ES-I3 (cell line): ENCODE results near the gene AHCYL2.
"Not testable (repeated sequence)": the region's sequence is repeated elsewhere in the genome, so short reads cannot be mapped to it uniquely, and the experiment has no call there.

ENCODE experiments used
- H3K36me3 ChIP-seq: 2 replicates; pipeline ENCODE4 v1.6.1; 2013; ENCODE audit warnings: mild to moderate bottlenecking, low read length, control low read depth, moderate library complexity; ENCODE audit not compliant: insufficient read depth
- H3K4me1 ChIP-seq: 2 replicates; pipeline ENCODE4 v1.6.1; 2013; ENCODE audit warnings: mild to moderate bottlenecking, control low read depth, low read length; ENCODE audit not compliant: insufficient read depth
- H3K9ac ChIP-seq: 2 replicates; pipeline ENCODE4 v1.6.1; 2013; ENCODE audit warnings: low read depth, mild to moderate bottlenecking, low read length, moderate library complexity
- H3K9me3 ChIP-seq: 2 replicates; pipeline ENCODE4 v1.6.1; 2013; ENCODE audit warnings: mild to moderate bottlenecking, low read length, moderate library complexity; ENCODE audit not compliant: control insufficient read depth, insufficient read depth

The AHCYL2 gene

GRCh38 chr7:129216101-129216715 is 8.6 kb upstream of the AHCYL2 start:
- not testable (repeated sequence) for H3K4me1 ChIP-seq, H3K9ac ChIP-seq, H3K9me3 ChIP-seq, H3K36me3 ChIP-seq

DNA sequence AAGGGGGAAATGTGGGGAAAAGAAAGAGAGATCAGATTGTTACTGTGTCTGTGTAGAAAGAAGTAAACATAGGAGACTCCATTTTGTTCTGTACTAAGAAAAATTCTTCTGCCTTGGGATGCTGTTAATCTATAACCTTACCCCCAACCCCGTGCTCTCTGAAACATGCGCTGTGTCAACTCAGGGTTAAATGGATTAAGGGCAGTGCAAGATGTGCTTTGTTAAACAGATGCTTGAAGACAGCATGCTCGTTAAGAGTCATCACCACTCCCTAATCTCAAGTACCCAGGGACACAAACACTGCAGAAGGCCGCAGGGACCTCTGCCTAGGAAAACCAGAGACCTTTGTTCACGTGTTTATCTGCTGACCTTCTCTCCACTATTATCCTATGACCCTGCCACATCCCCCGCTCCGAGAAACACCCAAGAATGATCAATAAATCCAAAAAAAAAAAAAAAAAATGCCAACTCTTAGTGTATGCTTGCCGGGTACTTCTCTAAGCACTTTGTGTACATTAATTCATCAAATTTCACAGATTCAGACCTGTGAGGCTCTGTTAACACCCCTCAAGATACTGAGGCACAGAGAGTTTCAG is 7.9 kb upstream of the AHCYL2 start:
- H3K36me3 ChIP-seq, H3K9me3 ChIP-seq, H3K4me1 ChIP-seq, H3K9ac ChIP-seq: not testable (repeated sequence)

- H3K4me1 ChIP-seq = no peaks in the 10 kb centered on the region
- no peaks in the 10 kb centered on the region for H3K36me3 ChIP-seq
- H3K9ac ChIP-seq = no peak overlapping the region
- no peaks in the 10 kb centered on the region for H3K9me3 ChIP-seq
Measured at GRCh38 chr7:129218514-129219062, 6.2 kb upstream of the AHCYL2 start.

DNA sequence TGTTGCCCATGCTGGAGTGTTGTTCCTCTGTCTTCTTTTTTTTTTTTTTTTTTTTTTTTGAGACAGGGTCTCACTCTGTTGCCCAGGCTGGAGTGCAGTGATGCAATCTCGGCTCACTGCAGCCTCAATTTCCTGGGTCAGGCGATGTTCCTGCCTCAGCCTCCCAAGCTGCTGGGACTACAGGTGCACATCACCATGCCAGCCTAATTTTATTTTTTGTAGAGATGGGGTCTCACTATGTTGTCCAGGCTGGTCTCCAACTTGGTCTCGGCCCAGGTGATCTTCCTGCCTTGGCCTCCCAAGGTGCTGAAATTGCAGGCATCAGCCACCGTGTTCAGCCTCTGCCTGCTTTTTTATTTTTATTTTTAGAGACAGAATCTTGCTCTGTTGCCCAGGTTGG is 5.7 kb upstream of the AHCYL2 start:
- H3K9ac ChIP-seq, H3K36me3 ChIP-seq, H3K4me1 ChIP-seq, H3K9me3 ChIP-seq: not testable (repeated sequence)

DNA sequence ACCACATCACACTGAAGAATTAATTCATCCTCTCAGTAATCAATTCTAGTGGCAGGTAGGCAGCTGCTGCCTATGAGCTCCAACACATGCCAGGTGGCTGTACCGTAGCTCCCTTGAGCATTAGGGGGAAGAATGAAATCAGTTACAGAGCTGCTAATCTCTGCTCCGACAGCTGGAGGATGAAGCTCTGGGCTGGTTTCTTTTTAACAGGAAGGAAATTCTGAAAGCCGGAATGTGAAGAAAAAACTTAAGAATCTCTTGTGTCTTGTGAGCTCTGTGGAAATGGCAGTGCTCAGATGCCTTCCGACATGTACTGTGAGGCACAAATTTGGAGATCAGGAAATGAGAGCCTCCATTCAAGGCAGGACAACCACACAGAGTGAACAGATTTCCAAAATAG is 2.8 kb upstream of the AHCYL2 start:
- no peak overlapping the region for H3K9ac ChIP-seq
- no peaks in the 10 kb centered on the region for H3K9me3 ChIP-seq
- H3K36me3 ChIP-seq = no peaks in the 10 kb centered on the region
- H3K4me1 ChIP-seq = peaks cover 7% of the 10 kb centered on the region

DNA sequence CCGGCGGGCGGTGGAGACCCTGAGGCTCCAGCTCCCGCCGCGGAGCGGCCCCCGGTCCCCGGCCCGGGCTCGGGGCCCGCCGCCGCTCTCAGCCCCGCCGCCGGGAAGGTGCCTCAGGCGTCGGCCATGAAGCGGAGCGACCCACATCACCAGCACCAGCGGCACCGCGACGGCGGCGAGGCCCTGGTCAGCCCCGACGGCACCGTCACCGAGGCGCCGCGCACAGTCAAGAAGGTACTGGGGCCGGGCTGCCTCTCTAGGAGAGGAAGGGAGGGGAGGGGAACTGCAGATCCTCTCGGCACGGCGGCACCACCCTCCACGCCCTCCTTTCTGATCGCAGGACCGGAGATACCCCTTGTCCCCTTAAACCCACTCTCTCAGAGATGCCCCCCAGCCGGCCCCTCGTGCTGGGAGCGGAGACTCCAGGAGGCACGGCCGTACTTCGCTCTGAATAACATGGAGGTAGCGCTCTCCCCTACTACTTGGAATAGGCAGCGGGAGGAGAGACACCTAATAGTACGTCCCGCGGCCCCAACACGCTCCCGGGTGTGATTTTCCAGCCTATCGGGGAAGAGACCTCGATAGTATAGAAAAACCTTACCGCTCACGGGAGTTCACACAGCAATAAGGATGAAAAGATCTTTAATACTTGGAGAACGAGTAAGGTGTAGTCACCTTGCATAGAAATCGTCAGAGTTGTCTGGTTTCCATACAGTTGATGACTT is 538 bp downstream of the AHCYL2 start:
- H3K9ac ChIP-seq = peak overlapping the region; percentile 81
- peaks cover 11% of the 10 kb centered on the region for H3K4me1 ChIP-seq
- no peaks in the 10 kb centered on the region for H3K9me3 ChIP-seq
- H3K36me3 ChIP-seq = no peaks in the 10 kb centered on the region

- H3K9me3 ChIP-seq = no peaks in the 10 kb centered on the region
- H3K36me3 ChIP-seq = no peaks in the 10 kb centered on the region
- H3K4me1 ChIP-seq = peaks cover 11% of the 10 kb centered on the region
- H3K9ac ChIP-seq = peak overlapping the region; percentile 81
Measured at GRCh38 chr7:129225931-129226572, 1.2 kb downstream of the AHCYL2 start.

DNA sequence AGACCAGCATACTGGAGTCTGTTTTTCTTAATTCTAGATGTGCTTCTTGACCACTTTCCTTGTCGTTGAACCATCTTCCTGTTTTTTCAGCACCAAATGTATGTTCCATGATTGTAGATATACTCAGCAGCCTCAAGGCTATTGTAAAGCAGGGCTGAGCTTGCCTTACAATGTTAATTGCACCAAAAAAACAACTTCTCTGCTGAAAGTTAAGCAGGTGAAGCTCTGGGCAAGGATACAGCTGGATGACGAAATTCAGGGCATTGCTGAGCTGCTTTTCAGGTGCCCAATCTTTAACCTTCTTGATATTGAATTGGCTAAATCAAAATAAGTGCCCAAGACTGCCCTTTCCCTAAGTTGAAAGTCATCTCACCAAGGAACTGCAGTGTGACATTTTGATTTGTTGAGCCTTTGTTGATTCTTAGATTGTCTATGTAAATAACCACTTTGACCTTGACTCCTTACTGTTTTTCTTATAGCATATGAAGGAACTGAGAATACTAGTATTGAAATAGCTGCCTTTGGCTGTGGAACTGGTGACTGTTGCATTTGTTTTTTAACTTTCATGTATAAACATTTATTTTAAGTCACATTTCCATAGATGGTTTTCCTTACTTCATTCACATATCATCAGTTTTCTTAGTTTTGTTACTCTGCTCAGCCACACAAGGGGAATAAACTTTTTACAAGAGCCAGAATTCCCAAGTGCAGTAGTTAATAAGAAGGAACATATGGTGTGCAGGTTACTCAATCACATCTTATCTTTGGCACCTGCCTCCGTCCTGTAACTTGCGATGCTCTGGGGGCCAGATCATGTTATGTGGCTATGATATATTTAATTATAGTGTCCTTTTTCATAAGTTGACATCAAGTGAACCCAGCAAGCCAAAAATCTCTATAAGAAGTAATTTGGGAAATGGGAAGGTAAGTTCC is 3.1 kb downstream of the AHCYL2 start:
- Histone ChIP-seq H3K9ac (no peak overlapping the region), H3K4me1 (peaks cover 11% of the 10 kb centered on the region), H3K36me3 (no peaks in the 10 kb centered on the region), H3K9me3 (no peaks in the 10 kb centered on the region)

DNA sequence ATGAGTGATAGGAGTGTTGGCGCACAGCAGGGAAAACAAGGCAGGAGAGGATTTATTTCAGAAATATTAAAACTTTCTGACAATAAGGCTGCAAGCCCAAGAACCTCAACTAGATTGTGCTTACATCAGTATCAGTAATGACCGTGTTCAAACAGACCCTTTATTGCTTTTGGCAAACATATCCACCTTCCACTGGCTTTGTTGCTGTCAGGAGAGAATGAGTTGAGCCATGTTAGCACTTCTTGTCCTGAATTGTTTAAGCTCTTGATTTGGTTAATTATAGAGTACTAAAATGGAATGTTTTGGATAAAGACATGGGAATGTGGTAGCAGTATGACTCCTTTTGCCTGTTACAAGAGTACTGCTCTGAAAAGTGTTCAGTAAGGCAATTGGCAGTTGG is 3.8 kb downstream of the AHCYL2 start:
- Histone ChIP-seq H3K9me3 (no peaks in the 10 kb centered on the region), H3K36me3 (no peaks in the 10 kb centered on the region), H3K9ac (no peak overlapping the region), H3K4me1 (peaks cover 11% of the 10 kb centered on the region)

GRCh38 chr7:129231666-129232065 is 6.8 kb downstream of the AHCYL2 start:
- H3K4me1 ChIP-seq = peaks cover 6% of the 10 kb centered on the region; the same call in 1 of the 2 replicates
- H3K9ac ChIP-seq = no peak overlapping the region
- H3K9me3 ChIP-seq = no peaks in the 10 kb centered on the region
- no peaks in the 10 kb centered on the region for H3K36me3 ChIP-seq

DNA sequence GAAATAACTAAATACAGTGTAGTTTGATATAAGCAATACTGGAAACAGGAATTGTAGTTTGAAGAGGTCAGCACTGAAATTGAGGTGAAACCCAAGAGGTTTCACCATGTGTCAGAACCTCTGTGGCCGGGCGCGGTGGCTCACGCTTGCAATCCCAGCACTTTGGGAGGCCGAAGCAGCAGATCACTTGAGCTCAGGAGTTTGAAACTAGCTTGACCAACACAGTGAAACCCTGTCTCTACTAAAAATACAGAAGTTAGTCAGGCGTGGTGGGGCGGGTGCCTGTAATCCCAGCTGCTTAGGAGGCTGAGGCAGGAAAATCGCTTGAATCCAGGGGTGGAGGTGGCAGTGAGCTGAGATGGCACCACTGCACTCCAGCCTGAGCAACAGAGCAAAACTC is 13.7 kb downstream of the AHCYL2 start:
- H3K9ac ChIP-seq = no peak overlapping the region
- no peaks in the 10 kb centered on the region for H3K4me1 ChIP-seq
- H3K36me3 ChIP-seq = no peaks in the 10 kb centered on the region
- no peaks in the 10 kb centered on the region for H3K9me3 ChIP-seq

- Histone ChIP-seq H3K9ac (no peak overlapping the region), H3K36me3 (no peaks in the 10 kb centered on the region), H3K9me3 (no peaks in the 10 kb centered on the region), H3K4me1 (no peaks in the 10 kb centered on the region)
Measured at GRCh38 chr7:129240119-129240820, 15.4 kb downstream of the AHCYL2 start.

DNA sequence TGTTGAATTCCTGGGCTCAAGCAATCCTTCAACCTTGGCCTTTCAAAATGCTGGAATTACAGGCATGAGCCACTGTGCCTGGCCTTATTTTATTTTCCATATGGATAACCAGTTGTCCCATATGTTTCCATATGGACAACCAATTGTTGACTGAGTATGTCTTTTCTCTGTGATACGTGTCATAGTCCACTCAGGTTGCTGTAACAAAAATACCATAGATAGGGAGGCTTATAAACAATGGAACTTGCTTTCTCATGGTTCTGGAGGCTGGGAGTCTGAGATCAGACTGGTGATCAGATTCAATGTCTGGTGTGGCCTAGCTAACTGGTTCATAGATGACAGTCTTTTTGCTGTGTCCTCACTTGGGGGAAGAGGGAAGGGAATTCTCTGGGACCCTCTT is 19.4 kb downstream of the AHCYL2 start:
- peaks cover 3% of the 10 kb centered on the region; the same call in 1 of the 2 replicates for H3K4me1 ChIP-seq
- no peaks in the 10 kb centered on the region for H3K9me3 ChIP-seq
- H3K36me3 ChIP-seq = no peaks in the 10 kb centered on the region
- no peak overlapping the region for H3K9ac ChIP-seq
